Rectal smooth muscle tissue (tissue), 1 donor: Measurements from ENCODE around the gene TPSB2.
"Not testable (repeated sequence)": the region's sequence is repeated elsewhere in the genome, so short reads cannot be mapped to it uniquely, and the experiment has no call there.

ENCODE experiments used
- H3K27ac ChIP-seq: one replicate; pipeline ENCODE4 v1.7.0; 2013; ENCODE audit warnings: low read depth, low read length, inconsistent platforms
- H3K27me3 ChIP-seq: one replicate; pipeline ENCODE4 v1.7.0; 2013; ENCODE audit warnings: low read length; ENCODE audit not compliant: control insufficient read depth, insufficient read depth
- H3K36me3 ChIP-seq: one replicate; pipeline ENCODE4 v1.7.0; 2013; ENCODE audit warnings: low read length; ENCODE audit not compliant: control insufficient read depth, insufficient read depth
- H3K4me1 ChIP-seq: one replicate; pipeline ENCODE4 v1.7.0; 2013; ENCODE audit warnings: low read length; ENCODE audit not compliant: control insufficient read depth, insufficient read depth
- H3K4me3 ChIP-seq: one replicate; pipeline ENCODE4 v1.7.0; 2013; ENCODE audit warnings: low read length
- H3K9ac ChIP-seq: one replicate; pipeline ENCODE4 v1.7.0; 2013; ENCODE audit warnings: low read length

The TPSB2 gene

DNA sequence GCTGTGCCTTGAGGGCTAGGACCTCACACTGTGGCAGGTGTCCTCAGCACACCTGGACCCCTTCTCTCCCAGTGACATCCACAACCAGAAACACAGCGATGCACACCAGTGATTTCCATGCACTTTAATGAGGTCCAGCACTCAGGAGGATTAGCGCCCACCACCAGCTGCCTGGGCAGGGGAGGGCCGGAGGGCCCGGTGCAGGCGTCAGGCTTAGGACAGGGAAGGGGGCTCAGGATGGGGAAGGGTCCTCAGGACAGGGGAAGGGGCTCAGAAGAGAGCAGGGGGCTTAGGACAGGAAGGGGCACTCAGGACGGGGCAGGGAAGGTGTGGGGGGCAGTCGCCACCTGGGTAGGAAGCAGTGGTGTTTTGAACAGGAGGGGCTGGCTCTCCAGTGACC is 1.8 kb downstream of the TPSB2 start:
- not testable (repeated sequence) for H3K9ac ChIP-seq, H3K36me3 ChIP-seq, H3K27me3 ChIP-seq, H3K27ac ChIP-seq, H3K4me3 ChIP-seq, H3K4me1 ChIP-seq

DNA sequence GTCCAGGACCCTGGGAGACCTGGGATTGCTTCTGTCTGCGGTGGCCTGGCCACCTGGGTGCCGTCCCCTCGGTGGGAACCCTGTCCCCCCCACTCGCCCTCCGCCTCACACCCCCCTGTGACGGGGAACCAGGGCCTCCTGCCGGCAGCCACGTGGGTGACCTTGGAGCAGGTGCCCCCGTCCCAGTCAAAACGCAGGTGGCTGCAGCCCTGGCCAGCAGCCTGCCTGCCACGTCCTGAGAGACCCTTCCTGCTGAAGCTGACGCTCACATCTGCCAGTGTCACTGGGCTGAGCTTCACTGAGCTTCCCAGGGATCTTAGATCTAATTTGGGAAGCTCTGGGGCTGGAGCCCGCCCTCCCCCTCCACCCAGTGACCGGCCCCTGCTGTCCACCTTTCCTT is 3.3 kb downstream of the TPSB2 start:
- H3K4me1 ChIP-seq, H3K36me3 ChIP-seq, H3K27ac ChIP-seq, H3K9ac ChIP-seq, H3K4me3 ChIP-seq, H3K27me3 ChIP-seq: not testable (repeated sequence)

DNA sequence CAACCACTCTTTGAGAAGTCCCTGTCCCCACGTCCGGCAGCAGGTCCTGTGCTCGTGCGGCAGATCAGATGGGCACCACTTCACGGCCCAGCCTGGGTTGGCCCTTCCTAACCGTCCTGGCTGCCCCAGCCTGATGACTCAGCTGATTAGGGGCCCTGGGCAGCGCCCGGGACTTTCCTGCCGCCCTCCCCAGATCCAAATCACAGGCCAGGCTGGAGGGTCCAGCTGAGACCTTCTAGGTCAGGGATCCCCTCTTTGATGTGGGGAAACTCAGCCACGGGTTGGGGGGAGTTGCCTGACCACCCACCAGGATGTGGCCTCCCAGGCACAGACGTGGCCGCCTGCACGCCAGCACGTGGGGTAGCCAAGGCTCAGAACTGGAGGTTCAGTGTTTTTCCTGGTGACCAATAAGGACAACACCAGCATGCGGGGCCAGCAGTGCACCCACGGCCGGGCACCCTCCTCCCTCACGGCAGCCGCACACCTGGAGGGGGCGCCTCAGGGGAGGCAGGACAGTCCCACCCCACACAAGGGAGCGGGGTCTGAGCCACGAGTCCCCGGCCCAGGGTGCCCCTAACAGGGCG is 4.2 kb downstream of the TPSB2 start:
- H3K27ac ChIP-seq = peak overlapping the region; percentile 30
- H3K4me1 ChIP-seq, H3K9ac ChIP-seq, H3K36me3 ChIP-seq, H3K27me3 ChIP-seq, H3K4me3 ChIP-seq: not testable (repeated sequence)

DNA sequence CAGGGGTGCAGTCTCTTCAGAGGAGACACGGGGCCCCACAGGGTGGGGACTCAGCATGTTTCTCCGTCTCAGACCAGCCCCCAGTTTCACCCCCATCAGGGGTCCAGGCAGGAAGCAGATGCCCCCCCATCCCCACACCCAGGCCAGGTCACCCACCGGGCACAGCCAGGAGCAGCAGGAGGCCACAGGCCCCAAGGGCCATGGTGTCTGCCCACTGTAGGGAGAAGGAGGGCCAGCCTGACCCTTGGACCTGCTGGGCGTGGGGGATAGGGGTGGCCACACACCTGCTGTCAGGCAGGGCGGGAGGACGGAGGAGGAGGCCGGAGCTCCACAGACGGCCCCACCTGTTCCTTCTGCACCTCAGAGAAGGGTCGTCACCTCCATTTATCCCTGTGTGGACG is 4.9 kb downstream of the TPSB2 start, which contains the start of gene TPSG1:
Gene TPSG1, minus strand, starts transcription at position 218 of the 401 bp plus-strand sequence. Its CDS starts 16 bp downstream, at position 202.
- Histone ChIP-seq H3K27ac (peak within 1 kb of the TSS; percentile 30), H3K4me3 (no peak within 1 kb of the TSS), H3K27me3 (no peaks in the 10 kb centered on the region), H3K4me1 (no peaks in the 10 kb centered on the region), H3K36me3 (peaks cover 6% of the 10 kb centered on the region), H3K9ac (no peak within 1 kb of the TSS)

DNA sequence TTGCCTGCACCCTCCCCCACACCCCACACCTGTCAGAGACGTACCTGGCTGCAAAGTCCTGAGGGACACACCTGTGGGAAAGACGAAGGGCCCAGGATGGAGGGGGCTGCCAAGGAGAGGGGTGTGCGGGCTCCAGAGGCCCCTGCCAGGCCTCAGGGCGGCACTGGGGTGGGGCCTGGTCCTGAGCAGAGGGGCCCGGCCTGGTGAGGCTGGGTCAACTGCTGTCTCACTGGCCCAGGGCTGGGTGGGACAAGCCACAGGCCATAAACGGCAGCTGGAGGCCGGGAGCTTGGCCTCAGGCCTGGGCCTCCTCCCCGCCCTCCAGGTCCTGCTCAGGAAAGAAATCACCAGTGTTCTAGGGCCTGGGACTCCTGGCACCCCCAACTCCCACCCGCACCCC is 5.4 kb downstream of the TPSB2 start:
- Histone ChIP-seq H3K9ac (no peak overlapping the region), H3K36me3 (peaks cover 6% of the 10 kb centered on the region), H3K27me3 (no peaks in the 10 kb centered on the region), H3K4me3 (no peak overlapping the region), H3K27ac (peak overlapping the region; percentile 22), H3K4me1 (no peaks in the 10 kb centered on the region)

DNA sequence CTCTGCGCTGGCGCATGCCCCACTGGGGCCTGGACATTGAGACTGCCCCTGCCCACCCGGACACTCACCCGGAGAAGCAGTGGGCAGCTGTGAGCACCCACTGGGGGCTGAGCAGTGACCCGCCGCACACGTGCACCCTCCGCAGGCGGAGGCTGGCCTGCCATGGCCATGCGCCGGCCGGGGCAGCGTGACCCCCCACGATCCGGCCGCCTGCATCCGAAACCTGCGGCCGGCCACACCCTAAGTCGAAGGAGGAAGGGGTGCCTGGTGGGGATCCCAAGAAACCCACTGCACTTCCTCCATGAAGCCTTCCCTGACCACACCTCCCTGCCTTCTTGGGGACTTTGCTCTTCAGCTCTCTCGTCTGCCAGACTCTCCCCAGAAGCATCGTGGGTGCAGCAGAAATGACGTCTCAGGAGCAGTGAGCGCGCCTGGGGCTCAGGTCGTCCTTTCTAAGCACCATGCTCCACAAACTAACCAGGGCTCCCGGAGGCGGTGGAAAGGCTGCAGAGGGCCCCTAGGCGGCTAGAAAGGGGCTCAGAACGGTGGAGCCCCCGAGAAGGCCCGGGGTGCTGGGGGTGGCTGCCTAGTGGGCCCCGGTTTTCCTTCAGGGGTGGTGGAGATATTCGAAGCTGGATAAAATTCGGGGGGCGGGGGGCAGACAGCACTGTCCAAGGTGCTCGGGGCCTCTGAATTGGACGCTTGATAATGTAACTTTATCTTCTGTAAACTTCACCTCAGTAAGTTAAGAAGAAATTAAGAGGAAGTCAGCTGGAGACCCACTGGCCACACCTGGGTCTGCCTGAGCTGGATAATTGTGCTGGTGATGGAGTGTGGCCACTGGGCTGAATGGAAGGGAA is 6.4 kb downstream of the TPSB2 start:
- H3K27me3 ChIP-seq = no peaks in the 10 kb centered on the region
- H3K4me3 ChIP-seq = no peak overlapping the region
- no peak overlapping the region for H3K9ac ChIP-seq
- H3K4me1 ChIP-seq = no peaks in the 10 kb centered on the region
- H3K36me3 ChIP-seq = peaks cover 6% of the 10 kb centered on the region
- H3K27ac ChIP-seq = no peak overlapping the region

DNA sequence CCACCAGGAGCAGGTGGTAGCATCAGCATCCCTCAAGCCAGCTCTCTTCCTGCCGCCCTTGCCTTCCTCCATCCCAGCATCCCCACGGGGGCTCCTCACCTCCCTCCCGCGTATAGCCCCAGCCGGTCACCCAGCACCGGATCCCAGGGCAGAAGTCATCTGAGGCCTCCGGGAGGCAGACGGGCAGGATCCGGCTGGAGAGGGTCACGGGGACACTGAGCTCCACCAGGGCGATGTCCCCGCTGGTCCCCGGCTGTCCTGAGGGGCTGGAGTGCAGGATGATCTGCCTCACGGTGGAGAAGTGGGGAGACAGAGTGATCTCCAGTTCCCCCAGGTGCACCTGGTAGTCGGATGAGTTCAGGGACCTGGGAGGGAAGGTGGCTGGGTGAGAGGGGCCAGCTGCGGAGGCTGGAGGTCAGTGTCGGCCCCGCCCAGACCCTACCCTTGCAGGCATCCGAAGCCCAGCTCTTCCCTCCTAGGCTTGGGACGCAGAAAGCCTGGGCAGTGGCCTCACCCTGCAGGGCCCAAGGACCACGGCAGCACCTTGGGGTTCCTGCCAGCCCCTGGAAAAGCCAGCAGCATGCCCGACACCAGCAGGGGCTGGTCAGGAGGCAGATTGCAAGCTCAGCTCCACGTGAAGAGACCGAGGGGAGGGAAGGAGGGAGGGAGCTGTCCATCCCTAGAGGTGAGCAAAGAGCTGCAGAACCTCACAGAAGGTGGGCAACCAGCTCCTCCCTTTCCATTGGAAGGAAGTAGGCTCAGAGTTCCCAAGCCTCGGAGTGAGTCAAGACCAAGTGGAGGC is 7.2 kb downstream of the TPSB2 start:
- Histone ChIP-seq H3K4me1 (no peaks in the 10 kb centered on the region), H3K27ac (no peak overlapping the region), H3K4me3 (no peak overlapping the region), H3K9ac (no peak overlapping the region), H3K27me3 (no peaks in the 10 kb centered on the region), H3K36me3 (peaks cover 12% of the 10 kb centered on the region)

DNA sequence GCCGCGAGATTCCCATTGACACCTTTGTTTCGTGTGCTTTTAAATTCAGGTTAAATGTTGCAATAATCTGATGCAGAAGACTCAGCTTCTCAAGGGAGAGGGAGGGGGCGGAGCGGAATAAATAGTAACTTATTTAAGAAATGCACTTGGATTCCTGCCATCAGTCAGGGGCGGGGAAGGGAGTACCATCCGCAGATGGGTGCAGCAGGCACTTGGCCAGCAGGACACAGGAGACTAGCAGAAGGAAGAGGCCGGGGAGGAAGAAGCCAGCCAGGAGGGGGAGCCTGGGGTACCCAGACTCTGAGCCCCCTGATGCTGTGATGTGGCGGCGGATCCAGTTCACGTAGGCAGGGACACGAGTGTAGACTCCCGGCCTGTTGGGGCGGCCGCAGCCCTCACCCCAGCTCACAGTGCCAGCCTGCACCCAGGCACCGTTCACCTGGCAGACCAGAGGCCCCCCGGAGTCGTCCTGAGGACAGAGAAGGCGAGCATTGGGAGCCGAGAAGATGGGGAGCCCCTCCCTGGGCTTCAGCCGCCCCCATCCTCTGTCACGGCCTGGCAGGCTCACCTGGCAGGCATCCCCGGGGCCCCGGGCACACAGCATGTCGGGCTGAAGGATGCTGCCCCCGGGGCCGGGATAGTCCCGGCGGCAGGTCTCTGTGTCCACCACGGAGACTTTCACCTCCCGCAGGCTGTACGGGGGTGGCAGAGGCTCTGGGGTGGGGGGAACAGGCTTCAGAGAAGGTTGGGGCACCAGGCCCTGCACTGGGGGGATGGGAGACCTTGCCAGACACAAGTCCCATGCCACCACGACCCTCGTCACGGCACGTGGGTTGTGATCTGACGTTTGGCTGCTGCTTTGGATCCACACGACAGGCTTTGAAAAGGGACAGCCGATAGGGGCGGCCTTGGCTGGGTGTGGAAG is 8.1 kb downstream of the TPSB2 start:
- Histone ChIP-seq H3K9ac (no peak overlapping the region), H3K27me3 (no peaks in the 10 kb centered on the region), H3K4me3 (no peak overlapping the region), H3K27ac (no peak overlapping the region), H3K36me3 (peaks cover 16% of the 10 kb centered on the region), H3K4me1 (no peaks in the 10 kb centered on the region)

DNA sequence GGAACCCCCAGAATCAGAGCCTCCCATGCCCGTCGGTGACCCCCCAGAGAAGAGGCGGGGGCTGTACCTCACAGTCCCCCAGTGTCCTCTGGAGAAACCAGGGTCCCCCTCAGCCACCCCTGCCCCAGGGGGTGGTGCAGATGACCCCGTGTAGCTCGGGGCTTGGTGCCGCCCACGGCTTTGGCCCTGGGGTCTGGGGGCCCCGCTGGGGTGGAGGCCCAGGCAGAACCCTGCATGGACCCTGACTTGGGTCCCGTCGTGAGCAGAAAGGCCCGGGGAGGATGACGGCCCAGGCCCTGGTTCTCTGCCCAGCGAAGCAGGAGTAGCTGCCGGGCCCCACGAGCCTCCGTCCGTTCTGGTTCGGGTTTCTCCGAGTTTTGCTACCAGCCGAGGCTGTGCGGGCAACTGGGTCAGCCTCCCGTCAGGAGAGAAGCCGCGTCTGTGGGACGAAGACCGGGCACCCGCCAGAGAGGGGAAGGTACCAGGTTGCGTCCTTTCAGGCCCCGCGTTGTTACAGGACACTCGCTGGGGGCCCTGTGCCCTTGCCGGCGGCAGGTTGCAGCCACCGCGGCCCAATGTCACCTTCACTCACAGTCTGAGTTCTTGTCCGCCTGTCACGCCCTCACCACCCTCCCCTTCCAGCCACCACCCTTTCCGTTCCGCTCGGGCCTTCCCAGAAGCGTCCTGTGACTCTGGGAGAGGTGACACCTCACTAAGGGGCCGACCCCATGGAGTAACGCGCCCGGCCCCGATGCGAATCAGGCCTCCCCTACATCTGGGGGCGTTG is 8.9 kb downstream of the TPSB2 start:
- no peak overlapping the region for H3K9ac ChIP-seq

DNA sequence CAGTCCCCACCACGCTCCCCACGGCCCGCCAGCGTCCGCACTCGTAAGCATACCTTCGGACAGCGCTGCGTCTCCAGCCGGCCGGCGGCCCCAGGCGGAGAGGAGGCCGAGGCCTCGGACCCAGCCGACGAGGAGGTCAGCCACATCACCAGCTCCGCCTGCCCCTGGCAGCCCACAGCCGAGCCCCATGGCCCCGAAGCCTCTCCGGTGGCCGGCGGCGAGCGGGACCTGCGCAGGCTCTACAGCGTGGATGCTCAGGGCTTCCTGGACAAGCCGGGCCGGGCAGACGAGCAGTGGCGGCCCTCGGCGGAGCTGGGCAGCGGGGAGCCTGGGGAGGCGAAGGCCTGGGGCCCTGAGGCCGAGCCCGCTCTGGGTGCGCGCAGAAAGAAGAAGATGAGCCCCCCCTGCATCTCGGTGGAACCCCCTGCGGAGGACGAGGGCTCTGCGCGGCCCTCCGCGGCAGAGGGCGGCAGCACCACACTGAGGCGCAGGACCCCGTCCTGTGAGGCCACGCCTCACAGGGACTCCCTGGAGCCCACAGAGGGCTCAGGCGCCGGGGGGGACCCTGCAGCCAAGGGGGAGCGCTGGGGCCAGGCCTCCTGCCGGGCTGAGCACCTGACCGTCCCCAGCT is 9.8 kb downstream of the TPSB2 start:
- H3K4me1 ChIP-seq = no peaks in the 10 kb centered on the region
- H3K9ac ChIP-seq = no peak overlapping the region
- no peak overlapping the region for H3K27ac ChIP-seq
- H3K4me3 ChIP-seq = no peak overlapping the region
- H3K27me3 ChIP-seq = no peaks in the 10 kb centered on the region
- peaks cover 22% of the 10 kb centered on the region for H3K36me3 ChIP-seq

More for the DNA sequence above, 8.9 kb downstream of the TPSB2 start:
- no peak overlapping the region for H3K27ac ChIP-seq
- H3K4me1 ChIP-seq = no peaks in the 10 kb centered on the region
- no peak overlapping the region for H3K4me3 ChIP-seq
- H3K27me3 ChIP-seq = no peaks in the 10 kb centered on the region
- peaks cover 19% of the 10 kb centered on the region for H3K36me3 ChIP-seq
